ENCODE measurements around the gene ADD3.

DNA sequence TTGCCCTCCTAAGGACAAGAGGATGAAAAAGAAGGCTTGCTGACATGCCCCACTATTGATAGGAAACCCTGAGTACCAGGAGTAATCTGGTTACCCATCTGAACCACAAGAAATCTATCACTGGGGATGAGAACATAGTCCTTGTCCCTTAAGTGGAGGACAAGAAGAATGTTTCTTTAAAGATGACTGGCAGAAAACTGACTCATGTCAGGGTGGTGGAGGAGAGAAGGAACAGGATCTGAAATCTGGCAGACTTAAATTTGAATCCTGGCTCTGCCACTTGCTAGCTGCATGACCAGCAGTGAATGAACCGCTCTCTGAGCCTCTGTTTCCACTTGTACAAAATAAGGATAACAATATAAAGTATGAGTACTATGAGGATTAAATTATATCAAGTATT is 45.5 kb upstream of the ADD3 start:
- TF ChIP-seq, protein P1, sequence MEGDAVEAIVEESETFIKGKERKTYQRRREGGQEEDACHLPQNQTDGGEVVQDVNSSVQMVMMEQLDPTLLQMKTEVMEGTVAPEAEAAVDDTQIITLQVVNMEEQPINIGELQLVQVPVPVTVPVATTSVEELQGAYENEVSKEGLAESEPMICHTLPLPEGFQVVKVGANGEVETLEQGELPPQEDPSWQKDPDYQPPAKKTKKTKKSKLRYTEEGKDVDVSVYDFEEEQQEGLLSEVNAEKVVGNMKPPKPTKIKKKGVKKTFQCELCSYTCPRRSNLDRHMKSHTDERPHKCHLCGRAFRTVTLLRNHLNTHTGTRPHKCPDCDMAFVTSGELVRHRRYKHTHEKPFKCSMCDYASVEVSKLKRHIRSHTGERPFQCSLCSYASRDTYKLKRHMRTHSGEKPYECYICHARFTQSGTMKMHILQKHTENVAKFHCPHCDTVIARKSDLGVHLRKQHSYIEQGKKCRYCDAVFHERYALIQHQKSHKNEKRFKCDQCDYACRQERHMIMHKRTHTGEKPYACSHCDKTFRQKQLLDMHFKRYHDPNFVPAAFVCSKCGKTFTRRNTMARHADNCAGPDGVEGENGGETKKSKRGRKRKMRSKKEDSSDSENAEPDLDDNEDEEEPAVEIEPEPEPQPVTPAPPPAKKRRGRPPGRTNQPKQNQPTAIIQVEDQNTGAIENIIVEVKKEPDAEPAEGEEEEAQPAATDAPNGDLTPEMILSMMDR (IDR thresholded peaks at IDR 0.05; ENCODE audit: poor library complexity): no peak
- no peak for TF ChIP-seq EZH2phosphoT487 (IDR thresholded peaks at IDR 0.05; ENCODE audit: low read depth, severe bottlenecking, unreplicated experiment)

Measured in hepatocyte (in vitro differentiated cells).